ENCODE results near the gene PHF13.

GRCh38 chr1:6651909-6652308 lies 38.4 kb downstream of the PHF13 start:
- no peak for TF ChIP-seq CTCF (IDR thresholded peaks at IDR 0.05 in 8 of 11, conservative IDR thresholded peaks at IDR 0.05 in 3 of 11)
- TF ChIP-seq POLR2A (IDR thresholded peaks at IDR 0.05) = no peak
- TF ChIP-seq POLR2AphosphoS5 (IDR thresholded peaks at IDR 0.05) = no peak
